Common myeloid progenitor, CD34-positive (primary cell): ENCODE data around the gene SPDYE16.
A peak's percentile ranks its signal among the peaks of the same experiment; 100 is the strongest.
"Not testable (repeated sequence)": the region's sequence is repeated elsewhere in the genome, so short reads cannot be mapped to it uniquely, and the experiment has no call there.

Experiments
- CTCF ChIA-PET: fragments of 350-600 bp; sonication (Branson Sonifier 250); formaldehyde crosslinking; loops from one replicate; lab custom pipeline; 2021; ENCODE audit warnings: antibody characterized with exemption; lab: Charles Lee
- POLR2A ChIA-PET: fragments of 350-600 bp; sonication (Branson Sonifier 250); formaldehyde crosslinking; loops from one replicate; lab custom pipeline; 2021; ENCODE audit warnings: antibody characterized with exemption; lab: Charles Lee
- DNase-seq, 3 donors: peaks; one replicate each; pipeline versions ENCODE4 v3.0.0 to v3.0.0-alpha.2; 2013
- H3K27ac ChIP-seq, 2 experiments: 1 replicate in 1 of 2; 2 replicates in 1 of 2; pipeline ENCODE4 v1.7.0; 2013; ENCODE audit warnings: inconsistent platforms in 2 of 2, low read length in 2 of 2, mild to moderate bottlenecking in 2 of 2, low read depth in 1 of 2, moderate library complexity in 1 of 2; ENCODE audit not compliant: severe bottlenecking in 2 of 2, insufficient read depth in 1 of 2, poor library complexity in 1 of 2
- H3K27me3 ChIP-seq, 5 experiments: replicated peaks in 2 of 5; 1 replicate in 3 of 5; 2 replicates in 2 of 5; pipeline versions ENCODE4 v1.6.1 to v1.7.0; 2013; ENCODE audit warnings: low read length in 4 of 5, mild to moderate bottlenecking in 2 of 5, moderate library complexity in 2 of 5, inconsistent platforms in 1 of 5; ENCODE audit not compliant: insufficient read depth in 5 of 5, control insufficient read depth in 4 of 5
- H3K36me3 ChIP-seq, 4 experiments: 1 replicate in 2 of 4; 2 replicates in 2 of 4; pipeline versions ENCODE4 v1.6.1 to v1.7.0; 2013; ENCODE audit warnings: low read length in 3 of 4, control low read depth in 1 of 4, mild to moderate bottlenecking in 1 of 4; ENCODE audit not compliant: control insufficient read depth in 4 of 4, insufficient read depth in 4 of 4
- H3K4me1 ChIP-seq, 4 experiments: 1 replicate in 3 of 4; 2 replicates in 1 of 4; pipeline versions ENCODE4 v1.6.1 to v1.7.1; 2013; ENCODE audit warnings: low read length in 3 of 4, mild to moderate bottlenecking in 3 of 4, control low read depth in 1 of 4, inconsistent platforms in 1 of 4, moderate library complexity in 1 of 4; ENCODE audit not compliant: control insufficient read depth in 4 of 4, insufficient read depth in 4 of 4; ENCODE audit errors: control extremely low read depth in 1 of 4
- H3K4me3 ChIP-seq, 7 experiments: 1 replicate in 4 of 7; 2 replicates in 3 of 7; pipeline versions ENCODE4 v1.5.1 to v1.7.0; 2013; ENCODE audit warnings: mild to moderate bottlenecking in 7 of 7, low read length in 6 of 7, moderate library complexity in 6 of 7, inconsistent platforms in 2 of 7, low read depth in 2 of 7, control low read depth in 1 of 7; ENCODE audit not compliant: insufficient read depth in 4 of 7, control insufficient read depth in 1 of 7; ENCODE audit errors: extremely low read depth in 1 of 7
- H3K9me3 ChIP-seq, 5 experiments: 1 replicate in 4 of 5; 2 replicates in 1 of 5; pipeline versions ENCODE4 v1.6.1 to v1.7.1; 2013; ENCODE audit warnings: low read length in 4 of 5, mild to moderate bottlenecking in 2 of 5, inconsistent platforms in 1 of 5, low read depth in 1 of 5, moderate library complexity in 1 of 5; ENCODE audit not compliant: control insufficient read depth in 4 of 5, insufficient read depth in 2 of 5; ENCODE audit errors: control extremely low read depth in 1 of 5
- WGBS: methylation state at CpG from one replicate; pipeline ENCODE4 v1.1.5; 2013; ENCODE audit not compliant: insufficient coverage; 5-methylcytosine and 5-hydroxymethylcytosine counted together

The SPDYE16 gene

GRCh38 chr7:76513817-76514799, 29.0 kb downstream of the SPDYE16 start:
- no peak overlapping the region for H3K27ac ChIP-seq
- no peaks in the 10 kb centered on the region for H3K9me3 ChIP-seq
- 93% methylated on average over 26 of the region's 29 CpGs for WGBS
- H3K27me3 ChIP-seq: no peaks in the 10 kb centered on the region
- ChIA-PET CTCF (no interaction called here), POLR2A (no interaction called here)
- H3K4me3 ChIP-seq: no peak overlapping the region
- no peak for DNase-seq
- no peaks in the 10 kb centered on the region for H3K36me3 ChIP-seq
- H3K4me1 ChIP-seq: peaks cover 0 to 9% (median 6%) of the 10 kb centered on the region in 4 experiments

- H3K36me3 ChIP-seq: no peaks in the 10 kb centered on the region
- H3K27ac ChIP-seq: no peak overlapping the region
- no peak overlapping the region for H3K4me3 ChIP-seq
- H3K9me3 ChIP-seq: no peaks in the 10 kb centered on the region
- H3K27me3 ChIP-seq: no peaks in the 10 kb centered on the region
- DNase-seq: peak in 2 of 3 donors; percentile 21 to 37
- H3K4me1 ChIP-seq: peaks cover 0 to 9% (median 6%) of the 10 kb centered on the region in 4 experiments
- ChIA-PET CTCF (no interaction called here), POLR2A (no interaction called here)
- WGBS: 89% methylated on average over 13 of the region's 21 CpGs
These were observed 29.9 kb downstream of the SPDYE16 start for GRCh38 chr7:76512941-76513816.

- POLR2A ChIA-PET, CTCF ChIA-PET: not testable (repeated sequence)
These were observed 30.9 kb downstream of the SPDYE16 start for GRCh38 chr7:76511911-76512885.

GRCh38 chr7:76511200-76511910, 31.7 kb downstream of the SPDYE16 start:
- H3K4me3 ChIP-seq, POLR2A ChIA-PET, DNase-seq, H3K27me3 ChIP-seq, H3K27ac ChIP-seq, H3K4me1 ChIP-seq, CTCF ChIA-PET, H3K36me3 ChIP-seq, H3K9me3 ChIP-seq: not testable (repeated sequence)
- WGBS: 100% methylated on average over 1 of the region's 24 CpGs

More at GRCh38 chr7:76511911-76512885, 30.9 kb downstream of the SPDYE16 start:
- H3K4me1 ChIP-seq, H3K36me3 ChIP-seq, H3K27ac ChIP-seq, DNase-seq, H3K4me3 ChIP-seq, H3K27me3 ChIP-seq, H3K9me3 ChIP-seq: not testable (repeated sequence)
- WGBS: 100% methylated on average over 1 of the region's 31 CpGs

GRCh38 chr7:76509931-76510877, 32.9 kb downstream of the SPDYE16 start, which contains the start of gene UPK3B:
Gene UPK3B (plus strand): TSS chr7:76510552. CDS start chr7:76510653, 101 bp downstream.
- WGBS: 61% methylated on average over 14 of the region's 20 CpGs
- CTCF ChIA-PET: no interaction called here
- H3K27me3 ChIP-seq: no peaks in the 10 kb centered on the region
- H3K9me3 ChIP-seq: no peaks in the 10 kb centered on the region
- peaks cover 0 to 6% (median 5%) of the 10 kb centered on the region in 4 experiments for H3K4me1 ChIP-seq
- peak in 1 of 3 donors; percentile 11 for DNase-seq
- H3K36me3 ChIP-seq: peaks cover 0 to 16% (median 5%) of the 10 kb centered on the region in 4 experiments
- no peak within 1 kb of the TSS for H3K4me3 ChIP-seq
- POLR2A ChIA-PET: no interaction called here
- H3K27ac ChIP-seq: no peak within 1 kb of the TSS
